SH-SY5Y (cell line): Measurements from ENCODE around the gene CHCHD1.
A peak's percentile ranks its signal among the peaks of the same experiment; 100 is the strongest.

Experiments used
- GATA2 ChIP-seq: IDR thresholded peaks from 2 replicates; pipeline ENCODE4 v1.6.1; 2011; ENCODE audit warnings: mild to moderate bottlenecking, low read depth, low read length
- GATA3 ChIP-seq: IDR thresholded peaks from 2 replicates; pipeline ENCODE4 v1.6.1; 2011; ENCODE audit warnings: low read depth, mild to moderate bottlenecking, low read length, moderate library complexity

CHCHD1 gene

GRCh38 chr10:73761781-73762180, 20.1 kb upstream of the CHCHD1 start:
- no peak for TF ChIP-seq GATA3
- no peak for TF ChIP-seq GATA2

- no peak for TF ChIP-seq GATA3
- TF ChIP-seq GATA2: no peak
Measured at GRCh38 chr10:73762915-73763314, 18.9 kb upstream of the CHCHD1 start.

- TF ChIP-seq GATA3 (no peak), GATA2 (no peak)
Measured at GRCh38 chr10:73763343-73763742, 18.5 kb upstream of the CHCHD1 start.

- TF ChIP-seq GATA3 (no peak), GATA2 (no peak)
Measured at GRCh38 chr10:73765066-73765465, 16.8 kb upstream of the CHCHD1 start.

GRCh38 chr10:73768881-73769280, 13.0 kb upstream of the CHCHD1 start:
- no peak for TF ChIP-seq GATA2
- no peak for TF ChIP-seq GATA3

- TF ChIP-seq GATA2 (no peak), GATA3 (no peak)
Measured at GRCh38 chr10:73769396-73769795, 12.5 kb upstream of the CHCHD1 start.

- no peak for TF ChIP-seq GATA3
- TF ChIP-seq GATA2: no peak
Measured at GRCh38 chr10:73771722-73772280, 10.0 kb upstream of the CHCHD1 start.

GRCh38 chr10:73772281-73773151, 9.3 kb upstream of the CHCHD1 start:
- TF ChIP-seq GATA3 (no peak), GATA2 (peak; percentile 9; the same call in 1 of the 2 replicates)

- TF ChIP-seq GATA3 (no peak), GATA2 (no peak)
Measured at GRCh38 chr10:73773152-73773879, 8.5 kb upstream of the CHCHD1 start.

GRCh38 chr10:73774637-73775036, 7.2 kb upstream of the CHCHD1 start:
- TF ChIP-seq GATA3 (no peak), GATA2 (no peak)

- TF ChIP-seq GATA3 (no peak), GATA2 (no peak)
Measured at GRCh38 chr10:73779018-73779417, 2.8 kb upstream of the CHCHD1 start.

GRCh38 chr10:73779539-73780197, 2.2 kb upstream of the CHCHD1 start:
- TF ChIP-seq GATA3 (no peak), GATA2 (no peak)

- TF ChIP-seq GATA2 (no peak), GATA3 (no peak)
Measured at GRCh38 chr10:73780301-73780700, 1.5 kb upstream of the CHCHD1 start.

GRCh38 chr10:73780966-73781365, 882 bp upstream of the CHCHD1 start:
- TF ChIP-seq GATA3: no peak
- no peak for TF ChIP-seq GATA2

- TF ChIP-seq GATA2 (no peak), GATA3 (no peak)
Measured at GRCh38 chr10:73781548-73781878, 335 bp upstream of the CHCHD1 start.
